Stimulated activated CD4-positive, alpha-beta T cell treated with anti-CD3 and anti-CD28 coated beads, Interleukin-12 subunit alpha, Interleukin-12 subunit beta, amount 100 ng/mL, for 24 hours (primary cell): ENCODE data around the gene REM2.
"Not testable (repeated sequence)": the region's sequence is repeated elsewhere in the genome, so short reads cannot be mapped to it uniquely, and the experiment has no call there.

Source experiments
- DNase-seq, 2 experiments: peaks; one replicate each; pipeline ENCODE4 v3.0.0-alpha.2; 2020; ENCODE audit warnings: low read depth in 2 of 2

The REM2 gene

DNA sequence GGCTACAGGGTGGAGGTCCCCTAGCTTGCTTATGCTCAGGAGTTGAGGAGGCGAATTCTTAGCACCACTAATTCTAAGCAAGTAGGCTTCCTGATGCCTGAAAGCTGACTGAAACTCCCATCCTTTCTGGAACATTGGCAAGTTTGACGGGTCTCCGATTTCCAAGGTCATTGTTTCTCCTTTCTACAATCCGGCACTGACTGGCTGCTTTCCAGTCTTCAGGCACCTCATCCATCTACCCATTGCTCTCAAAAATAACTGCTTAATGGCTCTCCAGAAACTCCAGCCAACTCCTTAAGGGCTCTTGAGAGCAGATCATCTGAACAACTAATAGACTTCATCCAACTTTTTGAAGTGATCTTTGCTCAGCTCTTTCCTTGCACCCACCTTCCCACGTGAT is 13.3 kb downstream of the REM2 start:
- DNase-seq = no peak

GRCh38 chr14:22896760-22897159 is 13.7 kb downstream of the REM2 start:
- DNase-seq = no peak

- DNase-seq = no peak
Observed at GRCh38 chr14:22897357-22897756, 14.3 kb downstream of the REM2 start.

DNA sequence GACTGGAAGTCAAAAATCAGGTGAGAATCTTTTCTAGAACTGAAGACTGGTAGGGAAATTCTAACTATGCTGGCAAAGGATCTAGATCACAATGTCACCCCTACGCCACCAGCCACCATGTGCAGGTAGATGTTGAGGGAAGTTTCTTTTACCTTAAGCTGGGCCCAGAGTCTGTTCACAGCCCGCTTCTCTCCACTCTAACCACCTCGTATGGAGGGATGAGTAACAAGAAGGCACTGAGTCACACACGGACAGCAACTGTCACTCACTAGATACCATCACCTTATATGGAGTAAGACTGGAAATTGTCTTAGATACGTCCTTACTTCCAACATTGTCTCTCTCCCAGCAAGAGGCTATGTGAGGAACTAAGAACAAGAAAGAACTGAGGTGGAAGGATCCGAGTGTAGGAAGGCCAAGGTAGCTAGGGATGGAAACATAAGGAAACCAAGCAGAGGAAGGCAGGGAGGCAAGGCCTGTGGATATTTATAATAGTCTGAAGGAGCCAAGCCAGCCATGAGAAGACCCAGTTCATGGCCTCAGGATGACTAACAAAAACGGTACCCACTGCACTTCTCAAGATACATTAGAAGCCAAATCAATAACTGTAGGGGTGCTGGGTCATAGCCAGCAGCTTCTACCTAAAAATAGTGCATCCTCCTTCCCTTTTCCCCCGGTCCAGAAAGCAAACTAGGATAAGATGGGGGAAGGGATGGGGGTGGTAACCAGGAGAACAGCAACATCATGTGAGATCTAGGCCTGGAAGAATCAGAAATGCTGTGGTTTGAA is 15.5 kb downstream of the REM2 start:
- no peak for DNase-seq

DNA sequence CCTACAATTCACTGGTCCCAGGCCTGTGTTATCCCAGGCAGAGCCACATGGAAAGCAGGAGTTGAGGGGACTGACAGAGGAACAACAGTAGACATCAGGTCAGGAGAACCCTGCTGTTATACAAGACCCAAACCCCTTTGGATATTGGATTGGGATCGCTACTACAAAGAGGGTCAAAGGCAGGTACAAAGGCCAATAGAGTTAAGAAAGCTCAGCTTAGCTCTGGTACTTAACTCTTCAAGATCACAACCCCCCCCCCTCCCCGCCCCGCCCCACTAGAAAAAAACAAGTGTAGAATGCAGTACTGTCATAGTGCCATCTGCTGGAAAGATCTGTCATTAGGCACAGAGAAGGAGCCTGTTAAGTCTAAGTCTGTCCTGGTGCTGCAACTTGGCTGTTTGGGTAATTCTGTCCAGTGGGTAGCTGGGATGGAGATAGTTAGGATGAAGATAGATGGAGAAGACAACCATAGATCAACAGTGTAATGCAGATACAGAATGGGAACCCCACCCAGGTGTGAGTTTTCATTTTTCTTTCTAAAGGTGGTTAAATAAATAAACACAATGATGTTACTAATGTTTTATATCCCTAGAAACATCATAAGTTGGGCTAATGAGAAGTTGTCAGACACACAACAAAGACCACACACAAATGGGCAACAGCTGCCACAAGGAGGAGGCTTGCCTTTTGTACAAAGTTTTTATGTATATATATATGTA is 17.2 kb downstream of the REM2 start:
- DNase-seq = no peak

DNA sequence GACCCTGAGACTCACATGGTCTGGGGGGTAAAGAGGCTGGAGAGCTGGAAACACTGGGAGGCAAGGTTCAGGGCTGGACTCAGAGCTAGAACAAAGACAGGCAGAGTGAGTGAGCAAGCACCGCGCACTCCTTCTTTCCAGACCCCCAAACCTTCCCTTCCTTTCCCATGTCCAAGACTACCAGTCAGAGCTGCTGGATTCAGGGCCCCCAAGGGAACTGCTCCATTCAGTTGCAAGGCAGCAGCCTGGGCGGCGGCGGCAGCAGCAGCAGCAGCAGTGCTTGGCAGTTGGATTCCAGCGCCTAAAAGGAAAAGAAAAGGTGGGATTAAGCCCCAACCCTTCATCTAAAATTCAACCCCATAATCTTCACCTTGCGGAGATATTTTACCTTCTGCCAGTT is 18.8 kb downstream of the REM2 start:
- no peak for DNase-seq

- no peak for DNase-seq
Observed at GRCh38 chr14:22903742-22904087, 20.7 kb downstream of the REM2 start.

GRCh38 chr14:22905627-22906026 is 22.6 kb downstream of the REM2 start:
- no peak for DNase-seq

- no peak for DNase-seq
Observed at GRCh38 chr14:22906073-22906472, 23.1 kb downstream of the REM2 start.

- no peak for DNase-seq
Observed at GRCh38 chr14:22907429-22907828, 24.4 kb downstream of the REM2 start.

- no peak for DNase-seq
Observed at GRCh38 chr14:22908601-22909000, 25.6 kb downstream of the REM2 start.

DNA sequence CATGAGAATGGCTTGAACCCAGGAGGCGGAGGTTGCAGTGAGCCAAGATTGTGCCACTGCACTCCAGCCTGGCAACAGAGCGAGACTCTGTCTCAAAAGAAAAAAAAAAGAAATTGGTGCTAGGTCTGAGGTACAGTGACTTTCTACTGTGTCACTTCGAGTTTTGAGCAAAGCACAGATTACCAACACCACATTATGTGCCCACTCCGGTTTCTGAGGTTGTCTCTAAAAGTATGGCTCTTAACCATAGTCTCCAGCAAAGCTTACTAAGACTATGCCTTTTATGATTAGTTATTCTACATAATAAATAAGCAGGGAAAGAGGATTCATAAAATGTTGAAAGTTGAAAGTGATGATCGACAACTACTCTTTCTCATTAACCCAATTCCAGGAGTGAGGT is 27.9 kb downstream of the REM2 start:
- no peak for DNase-seq

GRCh38 chr14:22914836-22915235 is 31.8 kb downstream of the REM2 start:
- DNase-seq = not testable (repeated sequence)

GRCh38 chr14:22915886-22916521 is 33.0 kb downstream of the REM2 start:
- DNase-seq = no peak

GRCh38 chr14:22918804-22919600 is 36.0 kb downstream of the REM2 start, which contains the start of gene RBM23:
Gene RBM23 (minus strand): TSS chr14:22919149.
- DNase-seq = peak; percentile 99

- no peak for DNase-seq
Observed at GRCh38 chr14:22919601-22919921, 36.5 kb downstream of the REM2 start.

DNA sequence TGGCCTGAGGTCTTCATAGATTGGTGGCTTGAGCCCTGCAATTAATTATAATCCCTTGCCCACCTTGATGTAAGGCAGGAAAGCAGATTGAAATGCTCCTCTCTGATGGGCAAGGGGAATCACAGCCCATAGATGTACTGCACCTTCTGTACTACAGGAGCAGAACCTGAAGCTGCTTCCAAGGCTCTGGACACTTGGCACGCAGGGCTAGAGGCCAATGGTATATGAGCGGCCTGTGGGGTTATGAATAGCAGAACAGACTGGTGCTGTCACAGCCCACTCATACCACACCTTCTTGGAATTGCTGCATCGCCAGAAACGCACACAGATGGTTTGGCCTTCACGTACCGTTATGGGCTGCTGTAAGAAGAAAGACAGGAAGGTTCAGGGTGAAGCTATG is 37.7 kb downstream of the REM2 start:
- DNase-seq = no peak

DNA sequence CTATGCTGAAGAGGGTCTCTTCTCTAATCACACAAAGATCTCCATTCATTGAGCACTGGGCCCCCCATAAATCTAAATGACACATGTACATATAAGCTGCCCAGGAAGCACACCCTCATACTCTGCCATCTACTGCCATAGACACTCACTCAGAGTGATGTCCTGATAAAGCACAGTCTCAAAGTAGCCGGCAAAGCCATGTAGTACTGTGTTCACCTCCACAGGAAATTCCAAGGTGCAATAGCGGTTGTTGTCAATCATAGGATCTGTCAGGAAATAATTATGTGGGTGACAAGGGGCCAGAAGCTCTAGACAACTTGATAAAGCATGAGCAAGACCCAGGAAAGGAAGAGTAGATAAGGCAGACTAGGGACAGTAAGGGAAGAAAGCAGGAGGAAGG is 39.3 kb downstream of the REM2 start:
- DNase-seq = no peak

DNA sequence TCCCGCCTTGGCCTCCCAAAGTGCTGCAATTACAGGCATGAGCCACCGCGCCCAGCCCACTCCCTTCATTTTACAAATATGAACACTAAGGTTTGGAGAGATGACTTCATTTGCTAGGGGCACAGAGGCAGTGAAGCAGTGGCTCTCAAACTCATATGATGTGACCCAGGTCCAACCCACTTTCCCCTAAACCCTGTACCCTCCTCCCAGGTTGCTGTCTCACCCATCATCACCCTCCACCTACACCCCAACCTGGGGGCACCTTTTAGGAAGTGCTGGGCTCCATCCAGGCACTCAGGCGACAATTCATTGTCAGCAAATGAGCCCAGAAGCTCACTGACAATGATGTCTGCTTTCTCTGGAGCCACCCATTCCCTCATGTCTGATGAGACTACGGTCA is 40.7 kb downstream of the REM2 start:
- no peak for DNase-seq

GRCh38 chr14:22925513-22925912 is 42.5 kb downstream of the REM2 start:
- DNase-seq = no peak

- no peak for DNase-seq
Observed at GRCh38 chr14:22926316-22926715, 43.3 kb downstream of the REM2 start.
